A549 (cell line): ENCODE data around the gene PDXK.

Experiments
- CHD2 ChIP-seq: fragments of 150-350 bp; IDR thresholded peaks from 2 replicates; pipeline ENCODE4 v1.6.1; 2014; ENCODE audit warnings: low read length; ENCODE audit not compliant: partially characterized antibody
- CTCF ChIP-seq: fragments of >200 bp; sonication (Bioruptor Twin); formaldehyde crosslinking; IDR thresholded peaks from 3 replicates; pipeline ENCODE4 v1.5.1; 2016
- ELK1 ChIP-seq: fragments of 150-350 bp; IDR thresholded peaks from 2 replicates; pipeline ENCODE4 v1.6.1; 2014; ENCODE audit warnings: low read depth, mild to moderate bottlenecking, low read length
- MAZ ChIP-seq: fragments of 150-350 bp; IDR thresholded peaks from 2 replicates; pipeline ENCODE4 v1.6.1; 2014; ENCODE audit warnings: antibody characterized with exemption, low read depth, low read length, borderline replicate concordance
- POLR2AphosphoS2 ChIP-seq: conservative IDR thresholded peaks from 2 replicates; pipeline ENCODE4 v1.6.1; 2012; ENCODE audit warnings: low read length, improper control_type of control experiment, inconsistent platforms
- USF2 ChIP-seq: fragments of 450-650 bp; IDR thresholded peaks from 2 replicates; pipeline ENCODE4 v1.6.1; 2014; ENCODE audit warnings: antibody characterized with exemption

GRCh38 chr21:43767498-43767983, 48.6 kb downstream of the PDXK start:
- TF ChIP-seq USF2 (no peak), CTCF (no peak), CHD2 (no peak), MAZ (no peak), POLR2AphosphoS2 (no peak), ELK1 (no peak)
